ENCODE measurements around the gene CYP39A1.

CYP39A1 gene

GRCh38 chr6:46690141-46690755, 37.6 kb upstream of the CYP39A1 start:
- H3K9ac ChIP-seq (ENCODE audit: low read length): no peak overlapping the region
- no peaks in the 10 kb centered on the region for H3K36me3 ChIP-seq (ENCODE audit: insufficient read depth, low read length)
- no peaks in the 10 kb centered on the region for H3K27me3 ChIP-seq (ENCODE audit: insufficient read depth, low read length)
- no peaks in the 10 kb centered on the region for H3K9me3 ChIP-seq (ENCODE audit: low read length)
- H3K9me2 ChIP-seq (ENCODE audit: low read depth, low read length): no peaks in the 10 kb centered on the region
- H3K4me1 ChIP-seq (ENCODE audit: insufficient read depth, low read length, severe bottlenecking): no peaks in the 10 kb centered on the region
- TF ChIP-seq EZH2 (IDR thresholded peaks at IDR 0.05; ENCODE audit: borderline replicate concordance, low read length): no peak
- no peak for TF ChIP-seq CTCF (IDR thresholded peaks at IDR 0.05; ENCODE audit: low read length)
- H3K79me2 ChIP-seq (ENCODE audit: insufficient read depth, low read length): no peaks in the 10 kb centered on the region
- H3F3A ChIP-seq (ENCODE audit: insufficient read depth, low read length): no peaks in the 10 kb centered on the region
- no peak overlapping the region for H2AFZ ChIP-seq (ENCODE audit: low read length)
- H3K4me2 ChIP-seq (ENCODE audit: low read length): no peak overlapping the region
- no peak overlapping the region for H3K27ac ChIP-seq (ENCODE audit: low read depth, low read length, poor library complexity, severe bottlenecking)
- H3K4me3 ChIP-seq (ENCODE audit: low read depth, low read length, poor library complexity, severe bottlenecking): no peak overlapping the region
- H4K20me1 ChIP-seq (ENCODE audit: insufficient read depth, low read length): no peaks in the 10 kb centered on the region

- no peak overlapping the region for H3K27ac ChIP-seq (ENCODE audit: low read depth, low read length, poor library complexity, severe bottlenecking)
Measured at GRCh38 chr6:46689657-46690056, 37.0 kb upstream of the CYP39A1 start.

GRCh38 chr6:46688966-46689335, 36.3 kb upstream of the CYP39A1 start:
- Histone ChIP-seq H3K4me2 (ENCODE audit: low read length) (no peak overlapping the region), H4K20me1 (ENCODE audit: insufficient read depth, low read length) (no peaks in the 10 kb centered on the region), H3K4me3 (ENCODE audit: low read depth, low read length, poor library complexity, severe bottlenecking) (no peak overlapping the region), H3K36me3 (ENCODE audit: insufficient read depth, low read length) (no peaks in the 10 kb centered on the region), H3K4me1 (ENCODE audit: insufficient read depth, low read length, severe bottlenecking) (no peaks in the 10 kb centered on the region), H2AFZ (ENCODE audit: low read length) (no peak overlapping the region), H3K27ac (ENCODE audit: low read depth, low read length, poor library complexity, severe bottlenecking) (no peak overlapping the region), H3K9me3 (ENCODE audit: low read length) (no peaks in the 10 kb centered on the region), H3F3A (ENCODE audit: insufficient read depth, low read length) (no peaks in the 10 kb centered on the region), H3K27me3 (ENCODE audit: insufficient read depth, low read length) (no peaks in the 10 kb centered on the region), H3K9ac (ENCODE audit: low read length) (no peak overlapping the region), H3K9me2 (ENCODE audit: low read depth, low read length) (no peaks in the 10 kb centered on the region), H3K79me2 (ENCODE audit: insufficient read depth, low read length) (no peaks in the 10 kb centered on the region)
- TF ChIP-seq CTCF (IDR thresholded peaks at IDR 0.05; ENCODE audit: low read length) (no peak), EZH2 (IDR thresholded peaks at IDR 0.05; ENCODE audit: borderline replicate concordance, low read length) (no peak)

More at GRCh38 chr6:46689657-46690056, 37.0 kb upstream of the CYP39A1 start:
- Histone ChIP-seq H3K4me2 (ENCODE audit: low read length) (no peak overlapping the region), H4K20me1 (ENCODE audit: insufficient read depth, low read length) (no peaks in the 10 kb centered on the region), H3K4me3 (ENCODE audit: low read depth, low read length, poor library complexity, severe bottlenecking) (no peak overlapping the region), H3K9ac (ENCODE audit: low read length) (no peak overlapping the region), H3K27me3 (ENCODE audit: insufficient read depth, low read length) (no peaks in the 10 kb centered on the region), H3F3A (ENCODE audit: insufficient read depth, low read length) (no peaks in the 10 kb centered on the region), H3K36me3 (ENCODE audit: insufficient read depth, low read length) (no peaks in the 10 kb centered on the region), H2AFZ (ENCODE audit: low read length) (no peak overlapping the region), H3K9me2 (ENCODE audit: low read depth, low read length) (no peaks in the 10 kb centered on the region), H3K79me2 (ENCODE audit: insufficient read depth, low read length) (no peaks in the 10 kb centered on the region), H3K9me3 (ENCODE audit: low read length) (no peaks in the 10 kb centered on the region), H3K4me1 (ENCODE audit: insufficient read depth, low read length, severe bottlenecking) (no peaks in the 10 kb centered on the region)
- TF ChIP-seq CTCF (IDR thresholded peaks at IDR 0.05; ENCODE audit: low read length) (no peak), EZH2 (IDR thresholded peaks at IDR 0.05; ENCODE audit: borderline replicate concordance, low read length) (no peak)

Measured in OCI-LY1 (cell line).